Liver (tissue), 9 donors: ENCODE measurements around the gene SFXN2. TPM values are rescaled to one million over a fixed set of nuclear protein-coding genes. Genes with fewer than 3 reads are reported as not detected.
A peak's percentile ranks its signal among the peaks of the same experiment; 100 is the strongest.

Experiments used
- DNase-seq: peaks from one replicate; pipeline ENCODE4 v3.0.0-alpha.2; 2017; ENCODE audit warnings: low spot score
- H3K27ac ChIP-seq, 2 donors: one replicate each; pipeline ENCODE4 v1.7.0; 2013; ENCODE audit warnings: inconsistent platforms in 2 of 2, low read length in 2 of 2, control low read depth in 1 of 2, low read depth in 1 of 2, mild to moderate bottlenecking in 1 of 2
- H3K27me3 ChIP-seq, 4 donors: one replicate each; pipeline versions ENCODE4 v1.6.1 to v1.7.0; 2013; ENCODE audit warnings: low read length in 3 of 4, inconsistent platforms in 1 of 4, mild to moderate bottlenecking in 1 of 4, moderate library complexity in 1 of 4; ENCODE audit not compliant: control insufficient read depth in 4 of 4, insufficient read depth in 4 of 4
- H3K36me3 ChIP-seq, 4 donors: one replicate each; pipeline versions ENCODE4 v1.6.1 to v1.7.0; 2013; ENCODE audit warnings: low read length in 3 of 4, mild to moderate bottlenecking in 3 of 4, low read depth in 1 of 4, moderate library complexity in 1 of 4; ENCODE audit not compliant: control insufficient read depth in 4 of 4, insufficient read depth in 3 of 4
- H3K4me1 ChIP-seq, 4 donors: one replicate each; pipeline versions ENCODE4 v1.6.1 to v1.7.0; 2013; ENCODE audit warnings: low read length in 3 of 4, mild to moderate bottlenecking in 3 of 4, moderate library complexity in 1 of 4; ENCODE audit not compliant: control insufficient read depth in 4 of 4, insufficient read depth in 4 of 4
- H3K4me3 ChIP-seq, 3 donors: one replicate each; pipeline versions ENCODE4 v1.6.1 to v1.7.0; 2013; ENCODE audit warnings: low read length in 3 of 3, control low read depth in 1 of 3, low read depth in 1 of 3, mild to moderate bottlenecking in 1 of 3
- H3K9ac ChIP-seq, 2 donors: one replicate each; pipeline ENCODE4 v1.7.0; 2013; ENCODE audit warnings: low read length in 2 of 2, mild to moderate bottlenecking in 2 of 2, moderate library complexity in 2 of 2, control low read depth in 1 of 2, low read depth in 1 of 2
- H3K9me3 ChIP-seq, 4 donors: one replicate each; pipeline versions ENCODE4 v1.6.1 to v1.7.0; 2013; ENCODE audit warnings: low read length in 3 of 4; ENCODE audit not compliant: control insufficient read depth in 4 of 4
- ATF3 ChIP-seq: IDR thresholded peaks from 2 replicates; pipeline ENCODE4 v1.6.1; 2016; ENCODE audit warnings: antibody characterized with exemption
- CTCF ChIP-seq: fragments of 150-350 bp; IDR thresholded peaks from 2 replicates; pipeline ENCODE4 v1.5.1; 2017; ENCODE audit warnings: improper control_type of control experiment, low read depth, low read length; ENCODE audit not compliant: missing input control
- FOXA1 ChIP-seq: IDR thresholded peaks from 2 replicates; pipeline ENCODE4 v1.6.1; 2016; ENCODE audit warnings: antibody characterized with exemption
- FOXA2 ChIP-seq: IDR thresholded peaks from 2 replicates; pipeline ENCODE4 v1.6.1; 2016; ENCODE audit warnings: antibody characterized with exemption
- HNF4A ChIP-seq, 2 donors: conservative IDR thresholded peaks; 2 replicates each; pipeline ENCODE4 v1.6.1; 2016; ENCODE audit warnings: antibody characterized with exemption in 2 of 2, mild to moderate bottlenecking in 2 of 2
- MAX ChIP-seq: IDR thresholded peaks from 2 replicates; pipeline ENCODE4 v1.6.1; 2016; ENCODE audit warnings: antibody characterized with exemption
- NR2F2 ChIP-seq: IDR thresholded peaks from 2 replicates; pipeline ENCODE4 v1.6.1; 2016; ENCODE audit warnings: antibody characterized with exemption
- RAD21 ChIP-seq, 2 donors: IDR thresholded peaks; 2 replicates each; pipeline ENCODE4 v1.6.1; 2016; ENCODE audit warnings: antibody characterized with exemption in 2 of 2, mild to moderate bottlenecking in 2 of 2
- RXRA ChIP-seq, 2 donors: IDR thresholded peaks; 2 replicates each; pipeline ENCODE4 v1.6.1; 2017 to 2018; ENCODE audit warnings: antibody characterized with exemption in 2 of 2, mild to moderate bottlenecking in 1 of 2
- SP1 ChIP-seq: IDR thresholded peaks from 2 replicates; pipeline ENCODE4 v1.6.1; 2018; ENCODE audit warnings: antibody characterized with exemption, mild to moderate bottlenecking
- TAF1 ChIP-seq: conservative IDR thresholded peaks from 2 replicates; pipeline ENCODE4 v1.6.1; 2016; ENCODE audit warnings: antibody characterized with exemption, mild to moderate bottlenecking
- YY1 ChIP-seq: IDR thresholded peaks from 2 replicates; pipeline ENCODE4 v1.6.1; 2016; ENCODE audit warnings: antibody characterized with exemption, mild to moderate bottlenecking
- WGBS: extraction: QIAGEN DNeasy Blood & Tissue Kit; methylation state at CpG from one replicate; pipeline ENCODE4 v1.1.7; 2013; 5-methylcytosine and 5-hydroxymethylcytosine counted together
- polyA plus RNA-seq, 2 donors: library from polyadenylated mRNA; stranded (reverse) in 1 of 2; unstranded in 1 of 2; fragments of 200-250 nt in 1 of 2; fragments of >200 nt in 1 of 2; fragmentation: Nextera tagmentation in 1 of 2; extraction: Ambion mirVana in 1 of 2; gene quantifications; one replicate each; pipeline versions ENCODE4 v1.2.1 to v1.2.3, GENCODE V29; 2013 to 2015
- total RNA-seq, 2 donors: library from RNA; depleted of rRNA; stranded (reverse); fragments of >200 nt; gene quantifications; one replicate each; pipeline ENCODE4 v1.2.3, GENCODE V29; 2014
- TF ChIP-seq, protein P1 (sequence below): IDR thresholded peaks from 2 replicates; pipeline ENCODE4 v1.6.1; 2016; ENCODE audit warnings: antibody characterized with exemption, mild to moderate bottlenecking
- TF ChIP-seq, protein P2 (sequence below): IDR thresholded peaks from 2 replicates; pipeline ENCODE4 v1.6.1; 2016; ENCODE audit warnings: antibody characterized with exemption
- donor health status: healthy.
- donor health status: healthy.
- donor health status: healthy.
- donor health status: healthy.
- donor health status: healthy.

Gene SFXN2
- total and polyA plus RNA-seq, 4 donors = 6.0 to 22.6 (median 17.7) TPM

GRCh38 chr10:102712843-102713538 lies 1.4 kb upstream of the SFXN2 start:
- H3K27ac ChIP-seq = peak overlapping the region in 1 of 2 donors; percentile 80
- no peaks in the 10 kb centered on the region for H3K27me3 ChIP-seq
- no peaks in the 10 kb centered on the region for H3K9me3 ChIP-seq
- no peak for DNase-seq
- peak overlapping the region; percentile 73 to 98 (median 78) for H3K4me3 ChIP-seq
- H3K4me1 ChIP-seq = peaks cover 4 to 31% (median 22%) of the 10 kb centered on the region in 4 donors
- 8% methylated on average over 8 of the region's 8 CpGs for WGBS
- no peaks in the 10 kb centered on the region for H3K36me3 ChIP-seq
- no peak for TF ChIP-seq RXRA (IDR thresholded peaks at IDR 0.05)
- TF ChIP-seq FOXA2 = no peak
- no peak for TF ChIP-seq NR2F2
- no peak for TF ChIP-seq FOXA1
- TF ChIP-seq MAX = no peak
- TF ChIP-seq SP1 = no peak
- TF ChIP-seq RAD21 (IDR thresholded peaks at IDR 0.05) = no peak
- no peak for TF ChIP-seq TAF1
- peak overlapping the region in 1 of 2 donors; percentile 54 for H3K9ac ChIP-seq

DNA sequence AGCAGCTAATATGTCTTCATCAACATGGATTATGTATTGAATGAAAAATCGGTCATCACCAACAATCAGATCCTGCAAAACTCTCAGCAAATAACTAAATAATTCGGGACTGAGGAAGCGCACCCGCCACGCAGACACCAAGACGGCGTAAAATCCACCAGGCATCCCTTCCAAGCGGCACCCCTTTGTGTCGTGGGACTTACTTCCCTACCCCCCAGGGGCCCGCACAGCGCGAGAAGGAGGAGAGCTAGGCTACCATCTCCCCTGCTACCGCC lies 960 bp upstream of the SFXN2 start:
- Histone ChIP-seq H3K4me1 (peaks cover 5 to 36% (median 24%) of the 10 kb centered on the region in 4 donors), H3K9me3 (no peaks in the 10 kb centered on the region), H3K27me3 (no peaks in the 10 kb centered on the region), H3K36me3 (no peaks in the 10 kb centered on the region), H3K27ac (peak overlapping the region; percentile 71 to 80), H3K9ac (peak overlapping the region; percentile 53 to 54), H3K4me3 (peak overlapping the region; percentile 73 to 98 (median 78))
- WGBS = 0% methylated on average over 13 of the region's 13 CpGs
- peak; percentile 38 for TF ChIP-seq CTCF
- TF ChIP-seq, protein P1, sequence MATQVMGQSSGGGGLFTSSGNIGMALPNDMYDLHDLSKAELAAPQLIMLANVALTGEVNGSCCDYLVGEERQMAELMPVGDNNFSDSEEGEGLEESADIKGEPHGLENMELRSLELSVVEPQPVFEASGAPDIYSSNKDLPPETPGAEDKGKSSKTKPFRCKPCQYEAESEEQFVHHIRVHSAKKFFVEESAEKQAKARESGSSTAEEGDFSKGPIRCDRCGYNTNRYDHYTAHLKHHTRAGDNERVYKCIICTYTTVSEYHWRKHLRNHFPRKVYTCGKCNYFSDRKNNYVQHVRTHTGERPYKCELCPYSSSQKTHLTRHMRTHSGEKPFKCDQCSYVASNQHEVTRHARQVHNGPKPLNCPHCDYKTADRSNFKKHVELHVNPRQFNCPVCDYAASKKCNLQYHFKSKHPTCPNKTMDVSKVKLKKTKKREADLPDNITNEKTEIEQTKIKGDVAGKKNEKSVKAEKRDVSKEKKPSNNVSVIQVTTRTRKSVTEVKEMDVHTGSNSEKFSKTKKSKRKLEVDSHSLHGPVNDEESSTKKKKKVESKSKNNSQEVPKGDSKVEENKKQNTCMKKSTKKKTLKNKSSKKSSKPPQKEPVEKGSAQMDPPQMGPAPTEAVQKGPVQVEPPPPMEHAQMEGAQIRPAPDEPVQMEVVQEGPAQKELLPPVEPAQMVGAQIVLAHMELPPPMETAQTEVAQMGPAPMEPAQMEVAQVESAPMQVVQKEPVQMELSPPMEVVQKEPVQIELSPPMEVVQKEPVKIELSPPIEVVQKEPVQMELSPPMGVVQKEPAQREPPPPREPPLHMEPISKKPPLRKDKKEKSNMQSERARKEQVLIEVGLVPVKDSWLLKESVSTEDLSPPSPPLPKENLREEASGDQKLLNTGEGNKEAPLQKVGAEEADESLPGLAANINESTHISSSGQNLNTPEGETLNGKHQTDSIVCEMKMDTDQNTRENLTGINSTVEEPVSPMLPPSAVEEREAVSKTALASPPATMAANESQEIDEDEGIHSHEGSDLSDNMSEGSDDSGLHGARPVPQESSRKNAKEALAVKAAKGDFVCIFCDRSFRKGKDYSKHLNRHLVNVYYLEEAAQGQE = no peak
- TF ChIP-seq, protein P2, sequence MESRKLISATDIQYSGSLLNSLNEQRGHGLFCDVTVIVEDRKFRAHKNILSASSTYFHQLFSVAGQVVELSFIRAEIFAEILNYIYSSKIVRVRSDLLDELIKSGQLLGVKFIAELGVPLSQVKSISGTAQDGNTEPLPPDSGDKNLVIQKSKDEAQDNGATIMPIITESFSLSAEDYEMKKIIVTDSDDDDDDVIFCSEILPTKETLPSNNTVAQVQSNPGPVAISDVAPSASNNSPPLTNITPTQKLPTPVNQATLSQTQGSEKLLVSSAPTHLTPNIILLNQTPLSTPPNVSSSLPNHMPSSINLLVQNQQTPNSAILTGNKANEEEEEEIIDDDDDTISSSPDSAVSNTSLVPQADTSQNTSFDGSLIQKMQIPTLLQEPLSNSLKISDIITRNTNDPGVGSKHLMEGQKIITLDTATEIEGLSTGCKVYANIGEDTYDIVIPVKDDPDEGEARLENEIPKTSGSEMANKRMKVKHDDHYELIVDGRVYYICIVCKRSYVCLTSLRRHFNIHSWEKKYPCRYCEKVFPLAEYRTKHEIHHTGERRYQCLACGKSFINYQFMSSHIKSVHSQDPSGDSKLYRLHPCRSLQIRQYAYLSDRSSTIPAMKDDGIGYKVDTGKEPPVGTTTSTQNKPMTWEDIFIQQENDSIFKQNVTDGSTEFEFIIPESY = no peak
- no peak for TF ChIP-seq HNF4A (conservative IDR thresholded peaks at IDR 0.05)
- no peak for TF ChIP-seq FOXA2
- TF ChIP-seq ATF3 = no peak
- no peak for TF ChIP-seq YY1
- TF ChIP-seq FOXA1 = no peak
- no peak for DNase-seq
